Endothelial cell of umbilical vein (primary cell): ENCODE results near the gene ZMAT3. TPM values are rescaled to one million over a fixed set of nuclear protein-coding genes. Genes with fewer than 3 reads are reported as not detected.

Source experiments
- BruUV-seq: library from RNA; stranded (reverse); fragments of 400-500 nt; replicated peaks from 2 replicates; lab custom pipeline; 2021; lab: Mats Ljungman, UMichigan
- CTCF ChIA-PET: fragments of 300-600, 350-600 bp; sonication (Branson Sonifier 250); formaldehyde crosslinking; loops from one replicate; lab custom pipeline; 2021; ENCODE audit warnings: antibody characterized with exemption, inconsistent platforms; lab: Charles Lee
- POLR2A ChIA-PET: fragments of 300-600, 350-600 bp; sonication (Branson Sonifier 250); formaldehyde crosslinking; loops from one replicate; lab custom pipeline; 2021; ENCODE audit warnings: antibody characterized with exemption, inconsistent platforms; lab: Charles Lee
- DNase-seq: peaks from one replicate; pipeline ENCODE4 v3.0.0-alpha.2; 2011; ENCODE audit warnings: low read depth, low spot score
- FAIRE-seq: peaks from 2 replicates; lab custom pipeline; 2011; peaks lifted over from hg19 to GRCh38; lab: Jason Lieb, UNC
- H2AFZ ChIP-seq: 2 replicates; pipeline ENCODE4 v1.6.0; 2012; ENCODE audit warnings: low read depth, low read length, control low read depth, inconsistent platforms
- H3K27ac ChIP-seq: 2 replicates; pipeline ENCODE4 v1.5.1; 2011; ENCODE audit warnings: low read depth, mild to moderate bottlenecking, control low read depth, low read length, moderate library complexity; ENCODE audit not compliant: insufficient read depth
- H3K27me3 ChIP-seq, 2 experiments: 2 replicates each; pipeline versions ENCODE4 v1.6.0 to v1.6.1; 2011; ENCODE audit warnings: low read length in 2 of 2, mixed read lengths in 1 of 2; ENCODE audit not compliant: control insufficient read depth in 2 of 2, insufficient read depth in 2 of 2
- H3K36me3 ChIP-seq, 2 experiments: 2 replicates in 1 of 2; 3 replicates in 1 of 2; pipeline ENCODE4 v1.5.1; 2011; ENCODE audit warnings: low read length in 2 of 2, mild to moderate bottlenecking in 1 of 2, moderate library complexity in 1 of 2; ENCODE audit not compliant: control insufficient read depth in 2 of 2, insufficient read depth in 2 of 2; ENCODE audit errors: extremely low read depth in 1 of 2
- H3K4me1 ChIP-seq: 3 replicates; pipeline ENCODE4 v1.5.1; 2011; ENCODE audit warnings: mild to moderate bottlenecking, low read length; ENCODE audit not compliant: control insufficient read depth, insufficient read depth; ENCODE audit errors: extremely low read depth
- H3K4me2 ChIP-seq: 2 replicates; pipeline ENCODE4 v1.6.1; 2011; ENCODE audit warnings: low read length, control low read depth, mixed read lengths; ENCODE audit not compliant: insufficient read depth
- H3K4me3 ChIP-seq, 3 experiments: fragments of 200-600 bp in 1 of 3; sonication (generic), shearing (Covaris generic) in 1 of 3; replicated peaks in 1 of 3; 2 replicates each; pipeline ENCODE4 v1.5.1; 2011 to 2016; ENCODE audit warnings: control low read depth in 3 of 3, low read length in 3 of 3, mild to moderate bottlenecking in 2 of 3, inconsistent platforms in 1 of 3, low read depth in 1 of 3, moderate library complexity in 1 of 3; ENCODE audit not compliant: insufficient read depth in 1 of 3
- H3K79me2 ChIP-seq: 2 replicates; pipeline ENCODE4 v1.6.0; 2012; ENCODE audit warnings: low read length, inconsistent platforms; ENCODE audit not compliant: control insufficient read depth, insufficient read depth
- H3K9ac ChIP-seq: replicated peaks from 2 replicates; pipeline ENCODE3; 2011; ENCODE audit warnings: low read length, control low read depth; ENCODE audit not compliant: insufficient read depth; ENCODE audit errors: extremely low read depth
- H3K9me1 ChIP-seq: replicated peaks from 3 replicates; pipeline ENCODE4 v1.6.0; 2011; ENCODE audit warnings: mild to moderate bottlenecking, low read length; ENCODE audit not compliant: control insufficient read depth, insufficient read depth; ENCODE audit errors: extremely low read depth
- H3K9me3 ChIP-seq: replicated peaks from 2 replicates; pipeline ENCODE4 v1.5.1; 2012; ENCODE audit warnings: low read length, inconsistent platforms; ENCODE audit not compliant: control insufficient read depth, insufficient read depth
- H4K20me1 ChIP-seq: replicated peaks from 2 replicates; pipeline ENCODE3; 2011; ENCODE audit warnings: mild to moderate bottlenecking, low read length; ENCODE audit not compliant: control insufficient read depth, insufficient read depth; ENCODE audit errors: extremely low read depth
- FOS ChIP-seq: IDR thresholded peaks from 2 replicates; pipeline ENCODE4 v1.6.1; 2011; ENCODE audit warnings: mild to moderate bottlenecking, low read length, moderate library complexity, borderline replicate concordance; ENCODE audit not compliant: insufficient read depth
- GATA2 ChIP-seq: IDR thresholded peaks from 2 replicates; pipeline ENCODE4 v1.7.0; 2011; ENCODE audit warnings: low read depth, mild to moderate bottlenecking, moderate library complexity, mixed read lengths, low read length; ENCODE audit not compliant: insufficient read length, insufficient read depth
- JUN ChIP-seq: IDR thresholded peaks from 2 replicates; pipeline ENCODE4 v1.6.1; 2011; ENCODE audit warnings: borderline replicate concordance, low read depth; ENCODE audit not compliant: insufficient read length, insufficient read depth
- MAX ChIP-seq: IDR thresholded peaks from 2 replicates; pipeline ENCODE4 v1.6.1; 2011; ENCODE audit not compliant: insufficient read depth, insufficient read length
- MYC ChIP-seq: IDR thresholded peaks from one replicate; pipeline ENCODE4 v1.6.1; 2011; ENCODE audit warnings: mild to moderate bottlenecking, low read depth, low read length
- POLR2A ChIP-seq: IDR thresholded peaks from 2 replicates; pipeline ENCODE4 v1.6.1; 2012; ENCODE audit warnings: low read depth, mild to moderate bottlenecking, control low read depth, low read length
- POLR2AphosphoS5 ChIP-seq: IDR thresholded peaks from 2 replicates; pipeline ENCODE4 v1.6.1; 2012; ENCODE audit warnings: low read depth, mild to moderate bottlenecking, control low read depth, low read length, moderate library complexity; ENCODE audit not compliant: insufficient read depth
- dilution Hi-C: fragments of 300-500 bp; cut with MboI; formaldehyde crosslinking; loops from one replicate; pipeline ENCODE4 v1.15.0; 2019; ENCODE audit warnings: low sequenced_read_pairs; ENCODE audit not compliant: extremely low pct_ligation_motif_present
- intact Hi-C: fragments of 100-400 bp; cut with micrococcal nuclease; formaldehyde crosslinking; loops from one replicate; pipeline ENCODE4 v1.10.0; 2022
- polyA plus RNA-seq, 4 experiments: library from polyadenylated mRNA; depleted of rRNA in 3 of 4; stranded (reverse) in 3 of 4; unstranded in 1 of 4; fragments of >200 nt; gene quantifications; 2 replicates each; pipeline versions ENCODE4 v1.2.1 to v1.2.3, GENCODE V29; 2011 to 2012; ENCODE audit warnings: missing spikeins in 1 of 4
- small RNA-seq: library from RNA; depleted of rRNA; stranded (forward); fragments of <200 nt; gene quantifications from one replicate; pipeline ENCODE3, GENCODE V24; 2012; ENCODE audit warnings: low replicate concordance, low read depth; ENCODE audit not compliant: insufficient read depth, insufficient read length
- total RNA-seq: library from RNA; stranded (reverse); gene quantifications from 2 replicates; pipeline ENCODE4 v1.2.3, GENCODE V29; 2021

The ZMAT3 gene
- total and polyA plus RNA-seq, 2 donors (not counting 3 experiments of a cell fraction or from before 2014, with no cell fraction given), result 13.2 to 33.1 TPM

- Histone ChIP-seq H3K9me1 (no peaks in the 10 kb centered on the region), H3K27ac (no peak overlapping the region), H3K4me2 (no peak overlapping the region), H3K27me3 (no peaks in the 10 kb centered on the region), H4K20me1 (no peaks in the 10 kb centered on the region), H3K4me1 (peaks cover 16% of the 10 kb centered on the region), H3K36me3 (no peaks in the 10 kb centered on the region), H3K4me3 (no peak overlapping the region), H2AFZ (no peak overlapping the region), H3K79me2 (no peaks in the 10 kb centered on the region), H3K9ac (no peak overlapping the region), H3K9me3 (no peaks in the 10 kb centered on the region)
- no TSS peak for BruUV-seq
- no peak for TF ChIP-seq FOS
- TF ChIP-seq MYC, result no peak
- TF ChIP-seq JUN, result no peak
- no peak for TF ChIP-seq POLR2AphosphoS5
- no peak for TF ChIP-seq MAX
- no peak for TF ChIP-seq GATA2
- TF ChIP-seq POLR2A, result no peak
- DNase-seq (no peak), FAIRE-seq (no peak)
- intact Hi-C loops, result no loop called here
- ChIA-PET POLR2A (no interaction called here), CTCF (interaction anchor here (6.4 kb wide), 1 partner anchor 534 kb away, joined by 107 read pairs; no protein-coding TSS in a partner anchor)
- dilution Hi-C loops, result no loop called here
These were observed 102.5 kb downstream of the ZMAT3 start for GRCh38 chr3:178969004-178969700.

Small RNA genes within 50 kb of the gene (small RNA-seq; reads per million reads assigned to genes)
- gene RF00019, result not detected

Other genes with a start within 250 kb of the ZMAT3 start
- gene PIK3CA, start 76.5 kb upstream of the ZMAT3 start, total RNA-seq, result 25.6 and 25.8 TPM in 2 replicates
- 2.8 and 4.2 TPM in 2 replicates for gene PIK3CA, start 76.5 kb upstream of the ZMAT3 start, polyA plus RNA-seq
- gene KCNMB3, start 179.3 kb upstream of the ZMAT3 start, total RNA-seq, result 1.7 and 2.3 TPM in 2 replicates
- gene KCNMB3, start 179.3 kb upstream of the ZMAT3 start, polyA plus RNA-seq, result 1.1 and 1.2 TPM in 2 replicates